ENCODE measurements around the gene JPH4.

The JPH4 gene

GRCh38 chr14:23609001-23609400 lies 30.4 kb upstream of the JPH4 start:
- H3K4me2 ChIP-seq (ENCODE audit: low read length): no peak overlapping the region
- no peaks in the 10 kb centered on the region for H3K79me2 ChIP-seq (ENCODE audit: control insufficient read depth, low read length)
- TF ChIP-seq EZH2phosphoT487 (IDR thresholded peaks at IDR 0.05; ENCODE audit: borderline replicate concordance, low read length) (no peak), CTCF (IDR thresholded peaks at IDR 0.05; ENCODE audit: low read depth, low read length, poor library complexity, severe bottlenecking) (no peak)
- H4K20me1 ChIP-seq (ENCODE audit: control insufficient read depth, insufficient read depth, low read depth, low read length): no peaks in the 10 kb centered on the region
- H3K9me3 ChIP-seq (ENCODE audit: control insufficient read depth, insufficient read depth, low read length): no peaks in the 10 kb centered on the region
- H3K27ac ChIP-seq (ENCODE audit: low read depth, low read length): no peak overlapping the region
- H3F3A ChIP-seq (ENCODE audit: control insufficient read depth, insufficient read depth): no peaks in the 10 kb centered on the region
- no peaks in the 10 kb centered on the region for H3K4me1 ChIP-seq (ENCODE audit: control insufficient read depth, low read length)
- H3K9me2 ChIP-seq (replicated peaks; ENCODE audit: control insufficient read depth, low read length): no peaks in the 10 kb centered on the region
- peaks cover 7% of the 10 kb centered on the region; the same call in 1 of the 2 replicates for H3K27me3 ChIP-seq (ENCODE audit: control insufficient read depth, low read length)
- H3K4me3 ChIP-seq (ENCODE audit: low read length): no peak overlapping the region
- no peaks in the 10 kb centered on the region for H3K36me3 ChIP-seq (ENCODE audit: control insufficient read depth, low read length)

GRCh38 chr14:23608454-23608853 lies 29.9 kb upstream of the JPH4 start:
- TF ChIP-seq EZH2phosphoT487 (IDR thresholded peaks at IDR 0.05; ENCODE audit: borderline replicate concordance, low read length) (no peak), CTCF (IDR thresholded peaks at IDR 0.05; ENCODE audit: low read depth, low read length, poor library complexity, severe bottlenecking) (no peak)
- H3K4me1 ChIP-seq (ENCODE audit: control insufficient read depth, low read length): no peaks in the 10 kb centered on the region
- no peaks in the 10 kb centered on the region for H3K36me3 ChIP-seq (ENCODE audit: control insufficient read depth, low read length)
- no peak overlapping the region for H3K27ac ChIP-seq (ENCODE audit: low read depth, low read length)
- no peak overlapping the region for H3K4me2 ChIP-seq (ENCODE audit: low read length)
- no peaks in the 10 kb centered on the region for H4K20me1 ChIP-seq (ENCODE audit: control insufficient read depth, insufficient read depth, low read depth, low read length)
- peaks cover 7% of the 10 kb centered on the region; the same call in 1 of the 2 replicates for H3K27me3 ChIP-seq (ENCODE audit: control insufficient read depth, low read length)
- no peaks in the 10 kb centered on the region for H3F3A ChIP-seq (ENCODE audit: control insufficient read depth, insufficient read depth)
- H3K79me2 ChIP-seq (ENCODE audit: control insufficient read depth, low read length): no peaks in the 10 kb centered on the region
- no peaks in the 10 kb centered on the region for H3K9me3 ChIP-seq (ENCODE audit: control insufficient read depth, insufficient read depth, low read length)
- H3K9me2 ChIP-seq (replicated peaks; ENCODE audit: control insufficient read depth, low read length): no peaks in the 10 kb centered on the region
- H3K4me3 ChIP-seq (ENCODE audit: low read length): no peak overlapping the region

- Histone ChIP-seq H3F3A (ENCODE audit: control insufficient read depth, insufficient read depth) (no peaks in the 10 kb centered on the region), H3K36me3 (ENCODE audit: control insufficient read depth, low read length) (no peaks in the 10 kb centered on the region), H3K27me3 (ENCODE audit: control insufficient read depth, low read length) (peaks cover 7% of the 10 kb centered on the region; the same call in 1 of the 2 replicates), H3K27ac (ENCODE audit: low read depth, low read length) (no peak overlapping the region), H3K4me2 (ENCODE audit: low read length) (no peak overlapping the region), H3K9me2 (replicated peaks; ENCODE audit: control insufficient read depth, low read length) (no peaks in the 10 kb centered on the region), H3K4me3 (ENCODE audit: low read length) (no peak overlapping the region), H3K9me3 (ENCODE audit: control insufficient read depth, insufficient read depth, low read length) (no peaks in the 10 kb centered on the region), H3K4me1 (ENCODE audit: control insufficient read depth, low read length) (no peaks in the 10 kb centered on the region), H3K79me2 (ENCODE audit: control insufficient read depth, low read length) (no peaks in the 10 kb centered on the region), H4K20me1 (ENCODE audit: control insufficient read depth, insufficient read depth, low read depth, low read length) (no peaks in the 10 kb centered on the region)
- TF ChIP-seq EZH2phosphoT487 (IDR thresholded peaks at IDR 0.05; ENCODE audit: borderline replicate concordance, low read length) (no peak), CTCF (IDR thresholded peaks at IDR 0.05; ENCODE audit: low read depth, low read length, poor library complexity, severe bottlenecking) (no peak)
Measured at GRCh38 chr14:23605931-23606585, 27.5 kb upstream of the JPH4 start.
